HUES48 (cell line): Measurements from ENCODE around the gene CTDSPL.

Experiments
- H3K27ac ChIP-seq: one replicate; pipeline ENCODE4 v1.7.0; 2013; ENCODE audit warnings: low read depth, low read length, inconsistent platforms
- H3K27me3 ChIP-seq: 2 replicates; pipeline ENCODE4 v1.6.1; 2013; ENCODE audit warnings: mild to moderate bottlenecking, low read length; ENCODE audit not compliant: control insufficient read depth, insufficient read depth
- H3K36me3 ChIP-seq: 2 replicates; pipeline ENCODE4 v1.6.1; 2013; ENCODE audit warnings: low read length; ENCODE audit not compliant: control insufficient read depth, insufficient read depth
- H3K4me1 ChIP-seq: 2 replicates; pipeline ENCODE4 v1.6.1; 2013; ENCODE audit warnings: mild to moderate bottlenecking, low read length; ENCODE audit not compliant: control insufficient read depth, insufficient read depth
- H3K4me3 ChIP-seq: 2 replicates; pipeline ENCODE4 v1.5.1; 2013; ENCODE audit warnings: mild to moderate bottlenecking, low read depth, low read length
- H3K9ac ChIP-seq: 2 replicates; pipeline ENCODE4 v1.6.1; 2013; ENCODE audit warnings: mild to moderate bottlenecking, low read depth, low read length, moderate library complexity
- H3K9me3 ChIP-seq: 2 replicates; pipeline ENCODE4 v1.6.1; 2013; ENCODE audit warnings: low read length; ENCODE audit not compliant: control insufficient read depth, insufficient read depth

The CTDSPL gene

DNA sequence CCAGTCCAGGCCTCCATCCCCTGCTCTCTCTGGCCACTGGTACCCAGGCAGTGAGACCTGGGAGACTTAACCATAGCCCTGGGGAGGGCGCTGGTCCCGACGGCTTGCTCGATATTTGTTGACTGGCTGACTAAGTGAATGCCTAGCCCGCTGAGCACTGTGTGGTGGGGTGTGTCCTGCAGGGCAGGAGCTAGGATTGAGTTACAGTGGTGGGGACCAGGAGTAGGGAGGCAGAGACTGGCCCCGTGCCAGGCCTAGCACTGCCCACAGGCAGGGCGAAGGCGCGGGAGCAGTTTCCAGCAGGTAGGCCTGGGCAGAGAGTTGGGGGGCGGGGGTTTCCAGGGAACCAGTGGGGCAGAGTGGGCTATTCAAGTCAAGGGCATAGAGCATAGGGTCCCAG, 128.8 kb downstream of the CTDSPL start, which contains the start of gene VILL:
VILL (plus strand) TSS at position 260 of the 400 bp plus-strand sequence. CDS start 2,887 bp downstream, outside the sequence.
- Histone ChIP-seq H3K27me3 (0 out of 2 replicates have a peak, but pooled peaks cover 2% of the 10 kb centered on the region), H3K9me3 (no peaks in the 10 kb centered on the region), H3K36me3 (no peaks in the 10 kb centered on the region), H3K4me3 (no peak within 1 kb of the TSS), H3K4me1 (no peaks in the 10 kb centered on the region; the same call in 1 of the 2 replicates), H3K9ac (no peak within 1 kb of the TSS), H3K27ac (no peak within 1 kb of the TSS)

DNA sequence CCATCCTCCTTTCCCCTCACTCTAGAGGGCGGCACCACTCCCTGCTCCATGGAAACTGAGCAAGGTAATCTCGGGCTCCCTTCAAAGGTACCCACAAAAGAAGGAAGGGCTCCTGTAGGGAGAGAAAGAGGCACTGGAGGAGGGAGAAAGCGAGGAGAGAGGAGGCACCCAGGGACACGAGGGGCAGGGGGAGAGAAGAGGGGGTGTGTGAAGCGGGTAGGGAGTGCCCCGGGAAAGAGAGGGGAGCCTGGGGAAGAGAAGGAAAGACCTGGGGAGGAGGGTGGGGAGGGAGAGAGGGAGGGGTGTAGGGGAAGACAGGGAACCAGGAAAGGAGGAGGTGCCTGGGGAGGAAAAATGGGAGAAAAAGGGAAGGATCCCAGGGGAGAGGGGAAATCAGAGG, 129.4 kb downstream of the CTDSPL start:
- Histone ChIP-seq H3K27ac (no peak overlapping the region), H3K4me1 (no peaks in the 10 kb centered on the region; the same call in 1 of the 2 replicates), H3K4me3 (no peak overlapping the region), H3K36me3 (no peaks in the 10 kb centered on the region), H3K9ac (no peak overlapping the region), H3K27me3 (0 out of 2 replicates have a peak, but pooled peaks cover 2% of the 10 kb centered on the region), H3K9me3 (no peaks in the 10 kb centered on the region)

DNA sequence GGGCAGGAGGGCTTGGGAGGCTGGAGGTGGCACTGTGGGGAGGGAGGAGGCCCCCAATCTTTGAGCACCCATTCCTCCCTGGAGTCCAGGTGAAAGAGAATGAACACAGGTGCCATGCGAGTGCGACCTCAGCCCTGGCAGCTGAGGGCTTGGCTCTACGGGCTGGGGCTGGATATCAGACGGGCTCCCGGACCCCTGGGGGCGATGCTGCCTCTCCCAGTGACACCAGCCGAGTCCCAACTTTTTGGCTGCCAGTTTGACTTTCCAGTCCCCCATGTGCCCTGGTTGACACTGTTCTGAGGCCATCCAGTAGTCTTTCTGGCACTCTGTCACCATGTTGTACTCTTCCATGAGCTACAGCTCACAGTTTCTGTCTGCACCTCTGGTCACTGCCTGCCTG, 130.1 kb downstream of the CTDSPL start:
- no peaks in the 10 kb centered on the region for H3K9me3 ChIP-seq
- no peaks in the 10 kb centered on the region for H3K36me3 ChIP-seq
- no peaks in the 10 kb centered on the region; the same call in 1 of the 2 replicates for H3K4me1 ChIP-seq
- H3K27ac ChIP-seq: no peak overlapping the region
- no peak overlapping the region for H3K4me3 ChIP-seq
- H3K9ac ChIP-seq: no peak overlapping the region
- 0 out of 2 replicates have a peak, but pooled peaks cover 2% of the 10 kb centered on the region for H3K27me3 ChIP-seq

DNA sequence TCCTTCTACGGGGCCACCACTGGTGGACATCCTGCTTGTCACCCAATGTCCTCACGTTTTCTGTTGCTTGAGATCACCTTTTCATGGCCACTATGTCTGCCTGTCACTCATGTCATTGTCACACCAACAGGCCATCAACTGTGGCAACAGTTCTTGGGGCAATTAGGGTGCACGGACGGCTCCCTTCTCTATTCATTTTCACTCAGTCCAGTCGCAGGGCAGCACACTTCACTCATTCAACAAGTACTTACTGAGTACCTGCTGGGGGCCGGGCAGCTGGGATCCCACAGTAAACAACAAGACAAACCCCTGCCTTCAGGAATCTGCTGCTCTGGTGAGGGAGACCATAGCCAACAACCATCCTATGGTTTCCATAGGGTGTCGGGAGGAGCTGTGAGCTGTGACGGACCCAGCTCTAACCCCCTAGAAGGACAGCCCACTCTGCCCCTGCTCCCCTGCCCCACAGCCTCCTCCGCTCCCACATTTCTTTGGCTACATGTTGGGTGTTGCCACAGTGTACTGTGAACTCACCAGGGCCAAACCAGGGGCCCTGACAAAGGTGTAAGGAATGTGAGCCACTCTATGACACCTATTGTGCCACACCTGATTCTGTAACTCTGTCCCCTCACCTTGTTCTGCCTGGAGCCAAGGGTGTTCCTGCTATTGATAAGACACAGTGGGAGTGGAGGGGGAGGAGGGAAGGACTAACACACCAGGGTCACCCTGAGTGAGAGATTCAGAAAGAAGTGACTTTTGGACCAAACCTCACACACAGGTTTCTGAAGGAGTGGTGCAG, 130.8 kb downstream of the CTDSPL start:
- H3K9me3 ChIP-seq: no peaks in the 10 kb centered on the region
- H3K27me3 ChIP-seq: 0 out of 2 replicates have a peak, but pooled peaks cover 2% of the 10 kb centered on the region
- H3K36me3 ChIP-seq: no peaks in the 10 kb centered on the region
- peak overlapping the region; percentile 21 for H3K27ac ChIP-seq
- H3K9ac ChIP-seq: no peak overlapping the region
- no peak overlapping the region for H3K4me3 ChIP-seq
- H3K4me1 ChIP-seq: no peaks in the 10 kb centered on the region; the same call in 1 of the 2 replicates

DNA sequence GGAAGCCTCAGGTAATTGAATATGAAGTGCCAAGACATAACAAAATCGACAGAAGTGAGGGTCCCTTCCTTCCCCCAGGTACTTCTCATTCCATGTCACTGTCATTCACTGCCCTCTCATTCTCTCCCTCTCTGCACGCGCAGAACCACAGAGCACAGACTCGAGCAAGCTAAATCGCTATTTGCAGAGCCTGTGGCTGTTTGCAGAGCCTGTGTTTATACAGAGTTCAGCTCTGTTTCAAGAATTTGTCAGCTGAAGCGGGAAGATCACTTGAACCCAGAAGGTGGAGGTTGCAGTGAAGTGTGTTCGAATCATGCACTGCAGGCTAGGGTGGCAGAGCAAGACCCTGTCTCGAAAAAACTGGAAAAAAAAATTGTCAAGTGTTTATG, 131.4 kb downstream of the CTDSPL start:
- Histone ChIP-seq H3K27me3 (0 out of 2 replicates have a peak, but pooled peaks cover 3% of the 10 kb centered on the region), H3K9ac (no peak overlapping the region), H3K27ac (no peak overlapping the region), H3K36me3 (no peaks in the 10 kb centered on the region), H3K9me3 (no peaks in the 10 kb centered on the region), H3K4me3 (no peak overlapping the region), H3K4me1 (no peaks in the 10 kb centered on the region; the same call in 1 of the 2 replicates)

DNA sequence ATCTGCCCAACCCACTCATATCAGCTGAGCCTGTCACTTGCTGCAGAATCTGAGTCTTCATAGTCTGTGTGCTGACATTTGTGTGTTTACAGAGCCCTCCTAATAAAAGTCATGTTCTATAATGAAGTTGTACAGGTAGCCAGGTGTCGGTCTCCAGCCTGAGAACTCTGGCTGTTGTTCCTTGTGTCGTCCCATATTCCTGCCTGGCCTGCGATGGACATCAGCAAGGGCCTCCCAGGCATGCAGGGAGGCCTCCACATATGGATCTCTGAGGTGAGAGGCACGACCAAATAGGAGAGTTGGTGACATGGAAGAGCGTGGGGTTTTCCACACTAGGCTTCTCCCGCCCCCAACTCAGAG, 131.8 kb downstream of the CTDSPL start:
- Histone ChIP-seq H3K27me3 (0 out of 2 replicates have a peak, but pooled peaks cover 7% of the 10 kb centered on the region), H3K36me3 (no peaks in the 10 kb centered on the region), H3K4me1 (peaks cover 3% of the 10 kb centered on the region; the same call in 1 of the 2 replicates), H3K27ac (no peak overlapping the region), H3K4me3 (peak overlapping the region; percentile 66; the same call in 1 of the 2 replicates), H3K9me3 (no peaks in the 10 kb centered on the region), H3K9ac (no peak overlapping the region)

DNA sequence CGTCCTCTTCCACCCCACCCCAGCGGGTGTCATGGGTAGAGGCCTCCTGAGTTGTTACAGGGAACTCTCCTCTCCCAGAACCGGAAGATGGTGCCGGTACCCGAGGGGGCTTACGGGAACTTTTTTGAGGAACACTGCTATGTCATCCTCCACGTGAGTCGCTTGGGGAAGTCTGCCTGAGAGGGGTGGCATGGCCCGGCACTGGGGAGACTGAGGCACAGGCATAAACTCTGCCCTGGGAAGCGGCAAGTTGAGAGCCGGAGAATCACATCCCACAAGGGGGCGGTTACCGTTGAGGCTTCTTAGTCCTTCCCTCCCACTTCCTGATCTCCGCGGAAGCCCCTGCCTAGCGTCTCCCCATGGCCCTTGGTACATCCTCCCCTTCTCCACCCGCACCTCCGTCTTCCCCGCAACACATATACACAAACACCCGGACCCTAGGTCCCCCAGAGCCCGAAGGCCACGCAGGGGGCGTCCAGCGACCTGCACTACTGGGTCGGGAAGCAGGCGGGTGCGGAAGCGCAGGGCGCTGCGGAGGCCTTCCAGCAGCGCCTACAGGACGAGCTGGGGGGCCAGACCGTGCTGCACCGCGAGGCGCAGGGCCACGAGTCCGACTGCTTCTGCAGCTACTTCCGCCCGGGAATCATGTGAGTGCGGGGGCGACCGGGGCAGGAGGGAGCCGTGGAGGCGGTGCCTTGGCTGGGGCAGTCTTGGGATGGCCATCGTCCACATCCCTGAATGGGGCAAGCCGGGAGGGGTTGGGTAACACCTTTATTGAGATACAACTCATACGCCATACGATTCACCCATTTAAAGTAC, 132.3 kb downstream of the CTDSPL start:
- peaks cover 6% of the 10 kb centered on the region; the same call in 1 of the 2 replicates for H3K4me1 ChIP-seq
- peak overlapping the region; percentile 24 for H3K27ac ChIP-seq
- 0 out of 2 replicates have a peak, but pooled peaks cover 9% of the 10 kb centered on the region for H3K27me3 ChIP-seq
- peak overlapping the region; percentile 66 for H3K4me3 ChIP-seq
- H3K36me3 ChIP-seq: no peaks in the 10 kb centered on the region
- H3K9me3 ChIP-seq: no peaks in the 10 kb centered on the region
- H3K9ac ChIP-seq: peak overlapping the region; percentile 68; the same call in 1 of the 2 replicates

DNA sequence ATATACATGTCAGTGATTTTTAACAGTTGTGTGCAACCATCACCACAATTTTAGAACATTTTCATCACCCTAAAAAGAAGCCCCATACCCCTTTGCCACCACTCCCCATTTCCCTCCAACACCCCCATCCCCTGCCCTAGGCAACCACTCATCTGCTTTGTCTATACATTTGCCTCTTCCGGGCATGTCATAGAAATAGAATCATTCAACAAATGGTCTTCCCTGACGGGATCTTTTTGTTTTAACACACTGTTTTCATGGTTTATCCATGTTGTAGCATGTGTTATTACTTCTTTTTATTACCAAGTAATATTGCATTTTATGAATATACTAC, 132.9 kb downstream of the CTDSPL start:
- no peaks in the 10 kb centered on the region for H3K36me3 ChIP-seq
- H3K4me3 ChIP-seq: peak overlapping the region; percentile 66
- H3K9ac ChIP-seq: no peak overlapping the region
- peaks cover 6% of the 10 kb centered on the region; the same call in 1 of the 2 replicates for H3K4me1 ChIP-seq
- H3K9me3 ChIP-seq: no peaks in the 10 kb centered on the region
- H3K27ac ChIP-seq: no peak overlapping the region
- H3K27me3 ChIP-seq: 0 out of 2 replicates have a peak, but pooled peaks cover 9% of the 10 kb centered on the region

DNA sequence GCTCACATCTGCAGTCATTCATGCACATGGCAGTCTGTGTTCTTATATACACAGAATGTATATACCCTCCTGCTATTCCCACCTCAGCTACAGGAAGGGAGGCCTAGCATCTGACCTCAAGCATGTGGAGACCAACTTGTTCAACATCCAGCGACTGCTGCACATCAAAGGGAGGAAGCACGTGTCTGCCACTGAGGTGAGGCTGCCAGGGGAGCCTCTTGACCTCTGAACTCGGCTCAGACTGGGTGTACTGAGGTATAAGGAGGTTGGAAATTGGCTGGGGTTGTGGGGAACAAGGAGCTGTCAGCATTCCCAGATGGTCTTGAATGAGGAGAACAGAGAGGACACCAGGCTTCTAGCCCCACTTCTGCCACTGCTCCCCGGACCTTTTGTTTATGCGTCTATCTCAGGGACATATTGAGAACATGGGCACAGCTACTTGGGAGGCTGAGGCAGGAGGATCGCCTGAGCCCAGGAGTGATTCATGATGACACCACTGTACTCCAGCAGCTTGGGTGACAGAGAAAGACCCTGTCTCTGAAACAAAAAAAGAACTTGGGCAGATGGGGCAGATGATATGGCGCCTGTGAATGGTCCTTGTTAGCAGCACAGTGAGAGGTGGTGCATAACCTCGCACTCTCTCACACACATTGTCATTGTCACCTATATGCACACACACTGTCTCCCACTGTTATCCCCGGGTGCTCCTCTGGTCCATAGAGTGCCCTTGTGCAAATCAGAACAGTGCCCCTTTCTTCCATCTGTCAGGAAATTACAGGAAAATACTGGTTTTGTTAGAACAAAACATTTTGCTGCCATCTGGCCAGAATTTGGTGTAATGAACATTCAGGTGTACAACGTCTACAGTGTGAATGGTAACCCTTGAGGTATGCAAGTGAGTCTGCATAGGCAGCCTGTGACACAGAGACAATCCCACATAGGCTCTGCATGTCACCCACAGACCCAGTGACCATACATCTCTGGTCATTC, 134.3 kb downstream of the CTDSPL start:
- H3K27ac ChIP-seq: no peak overlapping the region

DNA sequence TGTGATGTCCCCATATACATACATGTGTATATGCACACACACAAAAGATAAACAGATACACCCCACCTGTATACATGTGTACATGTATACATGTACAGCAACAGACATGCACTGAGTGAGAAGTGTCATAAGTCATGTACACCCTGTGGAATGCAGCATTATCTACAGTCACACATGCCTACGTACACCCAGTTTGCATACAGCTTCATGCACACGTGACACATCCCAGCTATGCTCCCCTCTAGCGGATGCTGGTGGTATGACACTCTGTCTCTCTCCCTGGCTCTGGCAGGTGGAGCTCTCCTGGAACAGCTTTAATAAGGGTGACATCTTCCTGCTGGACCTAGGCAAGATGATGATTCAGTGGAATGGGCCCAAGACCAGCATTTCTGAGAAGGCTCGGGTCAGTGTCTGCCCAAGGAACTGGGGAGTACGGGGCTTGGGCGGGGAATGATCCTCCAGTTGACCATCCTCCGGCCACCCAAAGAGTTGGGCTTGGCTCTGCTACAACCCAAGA, 135.2 kb downstream of the CTDSPL start:
- Histone ChIP-seq H3K27ac (no peak overlapping the region), H3K36me3 (no peaks in the 10 kb centered on the region), H3K9ac (no peak overlapping the region), H3K4me3 (no peak overlapping the region), H3K27me3 (0 out of 2 replicates have a peak, but pooled peaks cover 9% of the 10 kb centered on the region), H3K4me1 (0 out of 2 replicates have a peak, but pooled peaks cover 6% of the 10 kb centered on the region), H3K9me3 (no peaks in the 10 kb centered on the region)

More for the DNA sequence above, 134.3 kb downstream of the CTDSPL start:
- H3K36me3 ChIP-seq: no peaks in the 10 kb centered on the region
- H3K27me3 ChIP-seq: 0 out of 2 replicates have a peak, but pooled peaks cover 9% of the 10 kb centered on the region
- H3K9ac ChIP-seq: no peak overlapping the region
- H3K9me3 ChIP-seq: no peaks in the 10 kb centered on the region
- H3K4me1 ChIP-seq: peaks cover 6% of the 10 kb centered on the region; the same call in 1 of the 2 replicates
- no peak overlapping the region for H3K4me3 ChIP-seq
